Stimulated activated CD4-positive, alpha-beta T cell treated with anti-CD3 and anti-CD28 coated beads, Interleukin-4, amount 100 ng/mL, for 4 hours (primary cell): ENCODE data around the gene MSI2.

Experiments used
- DNase-seq, 2 experiments: peaks; one replicate each; pipeline ENCODE4 v3.0.0-alpha.2; 2020

Gene MSI2

DNA sequence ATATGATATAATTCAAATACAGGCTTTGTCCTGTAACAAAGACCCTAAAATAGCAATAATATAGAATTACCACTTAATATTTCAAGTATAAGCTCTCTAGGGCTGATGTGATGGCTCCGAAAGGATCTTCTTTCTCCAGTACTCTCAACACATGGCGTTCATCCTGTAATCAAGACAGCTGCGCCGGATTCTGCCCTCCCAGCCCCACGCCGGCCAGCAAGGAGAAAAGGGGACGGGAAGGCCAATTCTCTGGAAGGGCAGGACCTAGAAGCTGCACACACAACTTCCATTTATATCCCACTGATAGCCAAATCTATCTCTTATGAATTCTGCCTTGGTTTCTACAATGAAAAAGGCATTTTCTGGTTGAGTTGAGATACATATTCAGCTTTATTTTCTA is 456.8 kb downstream of the MSI2 start:
- DNase-seq, result no peak

DNA sequence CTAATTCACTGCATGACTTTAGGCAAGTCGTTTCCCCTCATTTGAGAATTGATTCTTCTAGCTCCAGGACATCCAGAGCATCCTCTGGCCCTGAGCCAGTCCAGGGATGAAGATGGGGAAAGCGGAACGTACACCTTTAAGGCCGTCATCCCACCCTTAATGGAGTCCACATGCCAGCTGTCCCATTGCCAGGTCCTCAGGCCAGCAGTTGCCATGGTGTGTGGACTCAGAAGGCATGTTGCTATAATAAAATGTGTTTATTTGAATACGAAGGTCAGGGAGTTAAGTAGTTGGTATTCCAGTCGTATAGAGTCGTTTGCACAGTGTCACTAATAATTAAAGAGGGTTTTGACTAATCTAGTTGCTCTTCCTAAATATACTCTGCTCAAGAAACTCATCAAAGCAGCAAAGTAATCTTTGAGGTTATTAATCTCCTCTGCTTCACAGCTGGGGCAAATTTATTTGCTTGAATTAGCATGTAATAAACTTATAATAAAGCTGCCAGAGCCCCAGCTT is 458.4 kb downstream of the MSI2 start:
- no peak for DNase-seq

GRCh38 chr17:57715981-57716380 is 459.7 kb downstream of the MSI2 start:
- DNase-seq, result no peak

DNA sequence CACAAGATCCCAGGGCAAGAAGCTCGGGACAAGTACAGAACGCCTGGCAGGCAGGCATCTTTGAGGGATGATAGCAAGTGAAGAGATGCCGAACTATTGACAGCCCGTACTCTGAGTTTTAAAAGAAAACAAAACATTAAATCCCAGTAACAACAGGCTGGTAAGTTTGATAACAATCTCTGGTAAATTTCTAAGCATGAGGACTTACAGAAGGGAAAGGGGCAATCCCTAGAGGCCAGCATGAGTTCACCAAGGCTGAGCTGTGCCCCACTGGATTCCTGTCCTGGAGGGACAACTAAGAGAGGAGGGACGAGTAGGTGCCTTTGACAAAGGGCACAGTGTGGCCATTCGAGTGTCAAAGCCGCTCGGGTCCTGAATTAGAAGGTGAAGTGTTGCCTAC is 462.6 kb downstream of the MSI2 start:
- no peak for DNase-seq

GRCh38 chr17:57720386-57721035 is 464.2 kb downstream of the MSI2 start:
- DNase-seq, result no peak

- no peak for DNase-seq
These were observed 465.8 kb downstream of the MSI2 start for GRCh38 chr17:57721967-57722703.

DNA sequence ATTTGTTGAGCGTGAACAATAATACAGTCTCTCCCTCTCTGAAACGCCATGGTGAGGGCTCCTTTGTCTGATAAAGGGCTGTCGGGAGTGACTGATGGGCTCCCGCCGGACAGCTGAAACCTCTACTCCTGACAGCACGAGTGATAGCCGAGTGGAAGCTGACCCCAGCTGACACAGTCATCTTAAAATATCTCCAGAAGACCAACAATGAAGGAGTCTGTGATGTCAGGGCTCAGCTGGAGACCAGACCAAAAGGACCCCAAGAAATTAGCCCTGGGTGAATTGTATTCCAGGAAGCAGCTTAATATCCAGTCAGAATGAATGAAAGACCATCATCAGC is 466.4 kb downstream of the MSI2 start:
- DNase-seq, result no peak

DNA sequence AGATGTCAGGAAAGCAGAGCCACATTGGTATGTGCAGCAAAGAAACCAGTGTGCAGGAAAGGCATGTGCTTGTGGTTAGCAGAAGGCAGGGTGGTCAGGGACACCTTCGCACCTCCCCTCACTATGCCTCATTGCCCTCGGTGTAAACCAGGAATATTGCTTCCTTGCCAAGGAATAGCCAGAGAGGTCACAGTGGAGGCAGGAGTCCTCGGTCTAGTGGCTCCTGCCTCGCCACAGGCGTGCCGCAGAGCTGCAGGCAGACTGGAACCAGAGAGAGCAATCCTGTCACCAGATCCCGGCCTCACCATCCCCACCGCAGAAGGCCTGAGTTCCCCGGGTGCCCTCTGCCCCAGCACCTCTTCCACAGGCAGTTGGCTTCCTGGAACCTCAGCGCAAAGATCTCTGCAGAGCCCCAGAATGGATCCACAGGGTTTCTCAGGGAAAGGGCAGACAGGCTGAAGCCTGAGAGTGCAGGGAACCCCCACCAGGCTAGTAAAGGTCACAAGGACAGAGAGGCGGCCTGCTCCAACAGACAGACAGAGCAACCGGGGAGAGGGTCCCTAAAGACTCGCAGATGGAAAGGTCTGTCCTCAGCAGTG is 467.2 kb downstream of the MSI2 start:
- DNase-seq, result no peak

- DNase-seq, result no peak
These were observed 467.9 kb downstream of the MSI2 start for GRCh38 chr17:57724026-57724728.

- no peak for DNase-seq
These were observed 468.4 kb downstream of the MSI2 start for GRCh38 chr17:57724729-57725125.

DNA sequence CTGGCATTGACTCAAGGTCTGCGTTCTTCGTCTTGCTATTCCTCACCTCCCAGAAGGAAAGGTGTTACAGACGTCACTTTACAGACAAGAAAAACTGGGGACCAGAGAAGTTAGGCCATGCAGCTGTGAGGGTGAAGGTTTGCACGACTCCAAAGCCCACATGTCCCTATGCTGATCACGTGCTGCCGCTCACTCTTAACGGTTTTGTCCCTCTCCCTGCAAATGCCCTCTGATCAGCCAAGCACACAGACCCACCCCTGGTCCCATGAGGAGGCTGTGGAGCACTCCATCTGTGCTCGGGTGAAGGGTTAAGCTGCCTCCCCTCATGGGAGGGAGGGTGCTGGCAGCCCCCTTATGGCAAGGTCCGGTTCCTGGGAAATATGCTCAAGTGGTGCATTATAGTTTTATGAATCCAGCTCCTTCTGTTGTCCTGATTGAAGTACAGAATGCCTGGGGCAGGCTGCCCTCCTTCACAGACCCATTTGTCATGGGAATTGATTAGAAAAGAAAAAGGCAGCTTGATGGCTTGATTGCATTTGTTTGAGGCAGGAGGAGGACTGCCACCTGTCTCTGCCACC is 470.0 kb downstream of the MSI2 start:
- no peak for DNase-seq

DNA sequence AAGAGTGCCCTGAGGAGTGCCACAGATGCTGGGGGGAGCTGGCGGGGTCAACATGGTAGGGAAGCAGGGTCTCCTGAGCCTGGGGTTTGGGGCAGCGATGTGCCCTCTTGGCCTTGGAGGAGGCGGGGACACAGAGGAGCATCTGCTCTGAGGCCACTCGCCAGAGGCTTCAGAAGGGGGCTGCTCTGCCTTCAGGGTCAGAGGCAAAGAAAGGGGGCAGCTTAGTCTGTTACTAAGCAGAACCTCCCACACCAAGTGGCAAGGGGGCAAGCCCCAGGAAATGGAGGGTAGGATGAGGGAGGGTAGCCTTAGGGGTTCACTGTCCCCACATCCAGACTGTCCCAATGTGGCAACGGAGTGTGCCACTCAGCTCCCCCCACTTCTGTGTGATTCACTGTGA is 470.5 kb downstream of the MSI2 start:
- DNase-seq, result no peak

- no peak for DNase-seq
These were observed 471.4 kb downstream of the MSI2 start for GRCh38 chr17:57727630-57728175.

DNA sequence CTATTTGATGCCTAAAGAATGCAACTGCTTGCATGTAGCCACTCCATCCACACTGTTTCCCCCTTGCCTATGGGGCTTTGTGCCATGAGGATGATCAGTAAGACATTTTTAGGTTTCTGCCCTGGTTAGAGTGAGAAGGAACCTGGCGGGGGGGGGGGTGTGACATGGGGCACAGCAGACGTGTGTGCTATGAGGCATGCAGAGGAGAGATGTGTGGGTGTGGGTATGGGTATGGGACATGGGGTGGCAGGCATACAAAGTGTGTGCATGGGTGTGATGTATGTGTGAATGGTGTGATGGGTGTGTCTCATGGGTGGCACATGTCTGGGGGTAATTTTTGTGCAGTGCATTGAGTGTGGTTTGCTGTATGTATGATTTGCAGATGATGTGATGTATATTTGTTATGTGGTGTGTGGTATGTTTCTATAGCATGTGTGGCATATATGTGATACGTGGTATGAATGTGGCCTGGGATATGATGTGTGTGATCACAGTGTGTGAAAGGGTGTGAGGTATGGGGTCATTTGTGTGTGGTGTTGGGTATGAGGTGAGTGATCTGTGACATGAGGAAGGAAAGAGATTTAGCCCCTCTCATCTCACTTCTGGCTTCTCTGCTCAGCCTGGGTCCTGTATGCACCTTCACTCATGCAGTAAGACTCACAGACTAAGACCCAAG is 473.8 kb downstream of the MSI2 start:
- DNase-seq, result no peak

DNA sequence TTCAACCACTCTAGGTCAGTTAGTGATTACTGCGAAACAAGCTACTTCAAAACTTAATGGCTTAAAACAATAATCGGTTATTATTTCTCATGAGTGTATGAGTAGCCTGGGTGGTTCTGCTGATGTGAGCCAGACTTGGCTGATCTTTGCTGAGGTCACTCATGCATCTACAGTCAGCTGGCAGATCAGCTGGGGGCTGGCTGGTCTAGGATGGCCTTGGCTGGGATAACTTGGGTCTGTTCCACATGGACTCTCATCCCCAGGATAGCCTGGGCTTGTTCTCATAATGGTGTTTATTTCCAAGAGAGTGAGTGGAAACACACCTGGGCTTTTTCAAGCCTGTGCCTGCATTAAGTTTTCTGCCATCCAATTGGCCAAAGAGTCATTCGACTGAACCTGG is 475.7 kb downstream of the MSI2 start:
- no peak for DNase-seq

- no peak for DNase-seq
These were observed 476.8 kb downstream of the MSI2 start for GRCh38 chr17:57733085-57733484.
